Skeletal muscle tissue (tissue), 4 donors: ENCODE results near the gene HBG2. TPM values are rescaled to one million over a fixed set of nuclear protein-coding genes. Genes with fewer than 3 reads are reported as not detected.

ENCODE experiments used
- H3K27ac ChIP-seq: one replicate; pipeline ENCODE4 v1.7.0; 2013; ENCODE audit warnings: mild to moderate bottlenecking, low read depth, low read length, inconsistent platforms
- H3K27me3 ChIP-seq, 3 donors: one replicate each; pipeline ENCODE4 v1.7.0; 2013; ENCODE audit warnings: low read length in 3 of 3; ENCODE audit not compliant: control insufficient read depth in 3 of 3, insufficient read depth in 3 of 3
- H3K36me3 ChIP-seq, 3 donors: one replicate each; pipeline ENCODE4 v1.7.0; 2013; ENCODE audit warnings: low read length in 3 of 3; ENCODE audit not compliant: control insufficient read depth in 3 of 3, insufficient read depth in 3 of 3
- H3K4me1 ChIP-seq, 3 donors: one replicate each; pipeline ENCODE4 v1.7.0; 2013; ENCODE audit warnings: low read length in 3 of 3, mild to moderate bottlenecking in 3 of 3; ENCODE audit not compliant: control insufficient read depth in 3 of 3, insufficient read depth in 3 of 3
- H3K4me3 ChIP-seq, 3 donors: one replicate each; pipeline ENCODE4 v1.7.0; 2013; ENCODE audit warnings: low read length in 3 of 3
- H3K9ac ChIP-seq, 3 donors: one replicate each; pipeline ENCODE4 v1.7.0; 2013; ENCODE audit warnings: low read length in 3 of 3, mild to moderate bottlenecking in 3 of 3, moderate library complexity in 2 of 3, low read depth in 1 of 3
- H3K9me3 ChIP-seq, 3 donors: one replicate each; pipeline ENCODE4 v1.7.0; 2013; ENCODE audit warnings: low read length in 3 of 3; ENCODE audit not compliant: control insufficient read depth in 3 of 3
- total RNA-seq: library from RNA; depleted of rRNA; stranded (reverse); fragments of >200 nt; gene quantifications from one replicate; pipeline ENCODE4 v1.2.3, GENCODE V29; 2014
- donor health status: Osteomylitis.

The HBG2 gene
- total RNA-seq, 1 donor from 2014 or later, result 17,934 TPM

- H3K27ac ChIP-seq, result no peak overlapping the region
- H3K9ac ChIP-seq, result no peak overlapping the region
- H3K4me3 ChIP-seq, result no peak overlapping the region
- no peaks in the 10 kb centered on the region for H3K4me1 ChIP-seq
- H3K36me3 ChIP-seq, result no peaks in the 10 kb centered on the region
- H3K27me3 ChIP-seq, result no peaks in the 10 kb centered on the region
- no peaks in the 10 kb centered on the region for H3K9me3 ChIP-seq
Observed at GRCh38 chr11:5290106-5290505, 35.5 kb upstream of the HBG2 start.

- Histone ChIP-seq H3K9ac (no peak overlapping the region), H3K36me3 (no peaks in the 10 kb centered on the region), H3K27me3 (no peaks in the 10 kb centered on the region)
Observed at GRCh38 chr11:5289696-5290095, 35.1 kb upstream of the HBG2 start.

GRCh38 chr11:5288906-5289550, 34.4 kb upstream of the HBG2 start:
- H3K4me1 ChIP-seq, result no peaks in the 10 kb centered on the region
- no peaks in the 10 kb centered on the region for H3K27me3 ChIP-seq
- H3K4me3 ChIP-seq, result no peak overlapping the region
- no peaks in the 10 kb centered on the region for H3K36me3 ChIP-seq
- no peak overlapping the region for H3K9ac ChIP-seq
- H3K27ac ChIP-seq, result no peak overlapping the region
- H3K9me3 ChIP-seq, result no peaks in the 10 kb centered on the region

More at GRCh38 chr11:5289696-5290095, 35.1 kb upstream of the HBG2 start:
- H3K9me3 ChIP-seq, result no peaks in the 10 kb centered on the region
- H3K27ac ChIP-seq, result no peak overlapping the region
- no peak overlapping the region for H3K4me3 ChIP-seq
- no peaks in the 10 kb centered on the region for H3K4me1 ChIP-seq

GRCh38 chr11:5288108-5288905, 33.7 kb upstream of the HBG2 start:
- no peaks in the 10 kb centered on the region for H3K36me3 ChIP-seq
- no peak overlapping the region for H3K27ac ChIP-seq
- H3K4me3 ChIP-seq, result no peak overlapping the region
- no peaks in the 10 kb centered on the region for H3K4me1 ChIP-seq
- no peak overlapping the region for H3K9ac ChIP-seq
- H3K27me3 ChIP-seq, result no peaks in the 10 kb centered on the region
- H3K9me3 ChIP-seq, result no peaks in the 10 kb centered on the region

GRCh38 chr11:5286901-5287300, 32.3 kb upstream of the HBG2 start:
- H3K4me1 ChIP-seq, result no peaks in the 10 kb centered on the region
- no peak overlapping the region for H3K4me3 ChIP-seq
- no peaks in the 10 kb centered on the region for H3K27me3 ChIP-seq
- no peaks in the 10 kb centered on the region for H3K36me3 ChIP-seq
- no peaks in the 10 kb centered on the region for H3K9me3 ChIP-seq
- H3K27ac ChIP-seq, result no peak overlapping the region
- no peak overlapping the region for H3K9ac ChIP-seq

GRCh38 chr11:5286351-5286750, 31.8 kb upstream of the HBG2 start:
- Histone ChIP-seq H3K4me1 (no peaks in the 10 kb centered on the region), H3K27me3 (no peaks in the 10 kb centered on the region), H3K9ac (no peak overlapping the region), H3K4me3 (no peak overlapping the region), H3K27ac (no peak overlapping the region), H3K36me3 (no peaks in the 10 kb centered on the region), H3K9me3 (no peaks in the 10 kb centered on the region)

GRCh38 chr11:5285703-5286340, 31.2 kb upstream of the HBG2 start:
- Histone ChIP-seq H3K27ac (no peak overlapping the region), H3K36me3 (no peaks in the 10 kb centered on the region), H3K9me3 (no peaks in the 10 kb centered on the region), H3K9ac (no peak overlapping the region), H3K4me3 (no peak overlapping the region), H3K27me3 (no peaks in the 10 kb centered on the region), H3K4me1 (no peaks in the 10 kb centered on the region)

- no peaks in the 10 kb centered on the region for H3K4me1 ChIP-seq
- no peak overlapping the region for H3K27ac ChIP-seq
- H3K9ac ChIP-seq, result no peak overlapping the region
- H3K9me3 ChIP-seq, result no peaks in the 10 kb centered on the region
- no peaks in the 10 kb centered on the region for H3K27me3 ChIP-seq
- H3K36me3 ChIP-seq, result no peaks in the 10 kb centered on the region
- H3K4me3 ChIP-seq, result no peak overlapping the region
Observed at GRCh38 chr11:5284637-5285036, 30.1 kb upstream of the HBG2 start.

- no peaks in the 10 kb centered on the region for H3K4me1 ChIP-seq
- H3K9ac ChIP-seq, result no peak overlapping the region
- H3K4me3 ChIP-seq, result no peak overlapping the region
- H3K27me3 ChIP-seq, result no peaks in the 10 kb centered on the region
- H3K9me3 ChIP-seq, result no peaks in the 10 kb centered on the region
- H3K36me3 ChIP-seq, result no peaks in the 10 kb centered on the region
- H3K27ac ChIP-seq, result no peak overlapping the region
Observed at GRCh38 chr11:5283882-5284281, 29.3 kb upstream of the HBG2 start.

GRCh38 chr11:5283086-5283485, 28.5 kb upstream of the HBG2 start:
- no peaks in the 10 kb centered on the region for H3K27me3 ChIP-seq
- H3K36me3 ChIP-seq, result no peaks in the 10 kb centered on the region
- H3K9me3 ChIP-seq, result no peaks in the 10 kb centered on the region
- H3K4me1 ChIP-seq, result no peaks in the 10 kb centered on the region
- H3K4me3 ChIP-seq, result no peak overlapping the region
- no peak overlapping the region for H3K9ac ChIP-seq
- H3K27ac ChIP-seq, result no peak overlapping the region
